ENCODE measurements around the gene DPYSL5. TPM values are rescaled to one million over a fixed set of nuclear protein-coding genes. Genes with fewer than 3 reads are reported as not detected.

The DPYSL5 gene
- total and polyA plus RNA-seq, 2 donors (not counting 3 experiments of a cell fraction or from before 2014, with no cell fraction given): not detected

GRCh38 chr2:26936855-26937254, 88.9 kb downstream of the DPYSL5 start:
- Histone ChIP-seq H3K27ac (ENCODE audit: insufficient read depth, low read depth, low read length) (no peak overlapping the region), H3K4me2 (ENCODE audit: insufficient read depth, low read length) (no peak overlapping the region), H3K79me2 (ENCODE audit: control insufficient read depth, insufficient read depth, low read length) (no peaks in the 10 kb centered on the region), H2AFZ (ENCODE audit: low read depth, low read length) (no peak overlapping the region), H3K9me3 (replicated peaks; ENCODE audit: control insufficient read depth, insufficient read depth, low read length) (no peaks in the 10 kb centered on the region), H3K9me1 (replicated peaks; ENCODE audit: control insufficient read depth, extremely low read depth, insufficient read depth, low read length) (no peaks in the 10 kb centered on the region), H3K27me3 (ENCODE audit: control insufficient read depth in 2 of 2, insufficient read depth in 2 of 2, low read length in 2 of 2) (peaks cover 2% of the 10 kb centered on the region in 2 experiments), H4K20me1 (replicated peaks; ENCODE audit: control insufficient read depth, extremely low read depth, insufficient read depth, low read length) (no peaks in the 10 kb centered on the region), H3K9ac (replicated peaks; ENCODE audit: extremely low read depth, insufficient read depth, low read length) (no peak overlapping the region), H3K4me3 (replicated peaks in 1 of 3; ENCODE audit: insufficient read depth in 1 of 3, low read depth in 1 of 3, low read length in 3 of 3) (no peak overlapping the region), H3K4me1 (ENCODE audit: control insufficient read depth, extremely low read depth, insufficient read depth, low read length) (no peaks in the 10 kb centered on the region), H3K36me3 (ENCODE audit: control insufficient read depth in 2 of 2, extremely low read depth in 1 of 2, insufficient read depth in 2 of 2, low read length in 2 of 2) (no peaks in the 10 kb centered on the region)
- intact Hi-C loops (cut with micrococcal nuclease): no loop called here
- FAIRE-seq (no peak), DNase-seq (ENCODE audit: low read depth, low spot score) (no peak)
- CTCF ChIA-PET: interaction anchor here (0.9 to 1.5 kb wide), 3 partner anchors 14 to 91 kb away, joined by 3 to 7 read pairs (median 3); no protein-coding TSS in a partner anchor
- TF ChIP-seq MYC (IDR thresholded peaks at IDR 0.05; ENCODE audit: low read depth, low read length) (no peak), MAX (IDR thresholded peaks at IDR 0.05; ENCODE audit: insufficient read depth, insufficient read length) (no peak), GATA2 (IDR thresholded peaks at IDR 0.05; ENCODE audit: insufficient read depth, insufficient read length, low read depth, low read length) (no peak), CTCF (IDR thresholded peaks at IDR 0.05; ENCODE audit: extremely low read depth in 1 of 2, insufficient read depth in 1 of 2, low read depth in 1 of 2, low read length in 2 of 2) (no peak), POLR2AphosphoS5 (IDR thresholded peaks at IDR 0.05; ENCODE audit: insufficient read depth, low read depth, low read length) (no peak), FOS (IDR thresholded peaks at IDR 0.05; ENCODE audit: borderline replicate concordance, insufficient read depth, low read length) (no peak), JUN (IDR thresholded peaks at IDR 0.05; ENCODE audit: borderline replicate concordance, insufficient read depth, insufficient read length, low read depth) (no peak), EZH2 (IDR thresholded peaks at IDR 0.05; ENCODE audit: borderline replicate concordance, low read depth, low read length, severe bottlenecking) (no peak), POLR2A (IDR thresholded peaks at IDR 0.05; ENCODE audit: low read depth, low read length) (no peak)
- dilution Hi-C loops (cut with MboI; ENCODE audit: extremely low pct_ligation_motif_present, low sequenced_read_pairs): no loop called here
- POLR2A ChIA-PET: no interaction called here
- BruUV-seq (replicated peaks): no TSS peak
